Activated CD4-positive, alpha-beta T cell treated with anti-CD3 and anti-CD28 coated beads for 36 hours (primary cell): ENCODE results near the gene TARS3. TPM values are rescaled to one million over a fixed set of nuclear protein-coding genes. Genes with fewer than 3 reads are reported as not detected.
"Not testable (repeated sequence)": the region's sequence is repeated elsewhere in the genome, so short reads cannot be mapped to it uniquely, and the experiment has no call there.

Experiments used
- ATAC-seq: fragments of 200-7000 bp; cut with Tn5 transposase; one replicate; pipeline ENCODE4 v1.10.0; 2021; ENCODE audit warnings: mild to moderate bottlenecking, moderate library complexity
- CTCF ChIA-PET: fragments of 350-600 bp; sonication (Branson Sonifier 250); formaldehyde crosslinking; loops from one replicate; lab custom pipeline; 2021; ENCODE audit warnings: antibody characterized with exemption; lab: Charles Lee
- POLR2A ChIA-PET: fragments of 350-600 bp; sonication (Branson Sonifier 250); formaldehyde crosslinking; loops from one replicate; lab custom pipeline; 2021; ENCODE audit warnings: antibody characterized with exemption, inconsistent platforms; lab: Charles Lee
- DNase-seq: peaks from one replicate; pipeline ENCODE4 v3.0.0-alpha.2; 2020
- H3K27ac Mint-ChIP-seq: one replicate; pipeline ENCODE4 v1.8.0; 2021; ENCODE audit warnings: mixed read lengths
- H3K27me3 Mint-ChIP-seq: one replicate; pipeline ENCODE4 v1.8.0; 2021; ENCODE audit warnings: mixed read lengths
- H3K36me3 Mint-ChIP-seq: one replicate; pipeline ENCODE4 v1.8.0; 2021; ENCODE audit warnings: low read depth, mixed read lengths
- H3K4me1 Mint-ChIP-seq: one replicate; pipeline ENCODE4 v1.8.0; 2021; ENCODE audit warnings: mixed read lengths
- H3K4me3 Mint-ChIP-seq: one replicate; pipeline ENCODE4 v1.8.0; 2021; ENCODE audit warnings: mild to moderate bottlenecking, moderate library complexity, mixed read lengths
- H3K9me3 Mint-ChIP-seq: one replicate; pipeline ENCODE4 v1.8.0; 2021; ENCODE audit warnings: low read depth, mixed read lengths
- intact Hi-C, 2 experiments: fragments of 100-400 bp; cut with DNase I in 1 of 2; cut with micrococcal nuclease in 1 of 2; formaldehyde crosslinking; loops; one replicate each; pipeline versions ENCODE4 v1.14.2 to v1.15.1; 2022 to 2024; cut with DNase I, micrococcal nuclease
- total RNA-seq, 2 experiments: library from RNA; stranded (reverse); gene quantifications; one replicate each; pipeline ENCODE4 v1.2.3, GENCODE V29; 2021

The TARS3 gene
- total RNA-seq, 2 experiments from 2014 or later = 9.3 to 10.3 TPM

DNA sequence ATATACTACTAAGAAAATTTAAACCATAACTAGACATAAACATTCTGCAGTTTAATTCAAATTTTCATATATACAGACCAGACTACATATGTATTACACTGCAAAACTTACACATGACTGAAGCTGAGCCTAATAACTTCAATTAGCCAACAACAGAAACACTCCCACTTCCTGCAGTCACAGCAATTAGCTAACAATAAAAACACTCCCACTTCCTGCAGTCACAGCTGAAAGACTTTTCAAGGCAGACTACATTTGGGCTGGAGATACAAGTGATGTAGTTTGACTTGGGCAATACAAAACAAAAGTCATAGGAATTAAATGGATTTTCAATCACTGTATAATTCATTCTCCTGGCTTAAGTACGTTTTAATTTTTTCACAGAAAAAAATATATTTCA, 82.4 kb downstream of the TARS3 start:
- CTCF ChIA-PET = interaction anchor here (0.6 to 5.1 kb wide), 25 partner anchors 8 to 356 kb away, joined by 3 to 46 read pairs (median 4); partner anchors contain the start of genes SNRPA1 and TM2D3
- Mint-ChIP-seq H3K4me1 (peaks cover 33% of the 10 kb centered on the region), H3K9me3 (no peaks in the 10 kb centered on the region), H3K36me3 (peaks cover 55% of the 10 kb centered on the region), H3K27ac (peak overlapping the region; percentile 28), H3K4me3 (no peak overlapping the region), H3K27me3 (no peaks in the 10 kb centered on the region)
- no peak for DNase-seq
- intact Hi-C loops = loop anchor here (1.0 to 10.0 kb wide), 6 partner anchors 8 to 627 kb away; partner anchors contain the start of gene SNRPA1 (in 1 of the 2)
- no peak for ATAC-seq
- POLR2A ChIA-PET = interaction anchor here (0.6 kb wide), 1 partner anchor 87 kb away, joined by 4 read pairs; no protein-coding TSS in a partner anchor

DNA sequence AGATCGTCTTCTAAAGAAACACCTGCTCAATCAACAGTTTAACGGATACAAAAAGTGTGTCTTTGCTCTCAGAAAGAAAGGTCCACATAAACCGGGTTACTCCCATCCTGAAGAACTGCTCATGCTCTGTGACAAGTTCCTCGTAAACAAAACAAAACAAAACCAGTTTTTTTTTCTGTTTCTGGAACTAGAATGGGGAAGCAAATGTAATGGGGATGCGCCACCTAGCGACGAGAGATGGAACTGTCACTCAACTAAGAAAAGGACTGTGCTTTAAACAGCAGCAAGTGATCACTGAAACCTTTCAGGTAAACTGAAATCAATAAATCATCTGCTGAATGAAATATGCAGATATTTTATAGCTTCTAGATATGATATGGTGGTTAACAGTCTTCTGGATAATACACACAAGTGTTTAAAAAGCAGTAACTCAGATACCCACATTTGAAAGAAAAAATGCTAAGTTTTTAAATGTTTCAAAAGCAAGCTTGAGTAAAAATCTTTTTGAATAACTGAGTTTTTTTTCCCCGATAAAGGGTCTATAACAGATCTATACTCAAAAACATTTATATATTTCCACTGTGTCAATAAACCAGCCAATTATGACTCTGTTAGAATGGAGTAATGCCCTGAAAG, 83.0 kb downstream of the TARS3 start:
- CTCF ChIA-PET = interaction anchor here (0.6 to 5.1 kb wide), 28 partner anchors 9 to 634 kb away, joined by 3 to 46 read pairs (median 4); partner anchors contain the start of genes SNRPA1 and TM2D3
- peaks cover 33% of the 10 kb centered on the region for H3K4me1 Mint-ChIP-seq
- H3K36me3 Mint-ChIP-seq = peaks cover 52% of the 10 kb centered on the region
- no peaks in the 10 kb centered on the region for H3K9me3 Mint-ChIP-seq
- DNase-seq (peak; percentile 85), ATAC-seq (peak; percentile 60)
- no peaks in the 10 kb centered on the region for H3K27me3 Mint-ChIP-seq
- intact Hi-C loops = loop anchor here (1.0 to 10.0 kb wide), 5 partner anchors 139 to 626 kb away; partner anchors contain the start of gene SNRPA1 (in 1 of the 2)
- H3K27ac Mint-ChIP-seq = peak overlapping the region; percentile 78
- POLR2A ChIA-PET = interaction anchor here (0.6 kb wide), 1 partner anchor 86 kb away, joined by 4 read pairs; no protein-coding TSS in a partner anchor
- no peak overlapping the region for H3K4me3 Mint-ChIP-seq

DNA sequence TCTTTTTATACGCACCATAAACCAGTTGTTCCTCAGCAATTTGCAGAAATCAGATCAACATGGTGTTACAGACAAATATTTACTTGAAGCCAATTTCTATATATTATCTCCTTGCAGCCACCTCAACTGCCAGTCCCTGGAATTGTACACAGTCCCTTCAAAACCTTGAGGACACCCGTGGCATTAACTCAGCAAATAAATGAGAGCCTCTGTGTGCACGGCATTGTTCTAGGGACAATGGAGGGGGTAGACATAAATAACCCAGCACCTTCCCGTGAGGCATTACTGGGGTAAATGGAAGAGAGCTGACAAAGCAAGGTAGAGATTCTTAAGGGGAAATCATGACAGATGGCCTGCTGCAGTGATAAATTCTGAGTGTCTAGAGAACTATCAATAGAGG, 84.6 kb downstream of the TARS3 start:
- H3K27ac Mint-ChIP-seq = no peak overlapping the region
- intact Hi-C loops = loop anchor here in 1 of 2 experiments (5.0 to 10.0 kb wide), 3 partner anchors 137 to 625 kb away; no protein-coding TSS in a partner anchor
- H3K36me3 Mint-ChIP-seq = peaks cover 37% of the 10 kb centered on the region
- POLR2A ChIA-PET = interaction anchor here (0.7 kb wide), 1 partner anchor 170 kb away, joined by 4 read pairs; no protein-coding TSS in a partner anchor
- H3K27me3 Mint-ChIP-seq = no peaks in the 10 kb centered on the region
- CTCF ChIA-PET = interaction anchor here (0.6 to 5.1 kb wide), 7 partner anchors 15 to 353 kb away, joined by 3 to 46 read pairs (median 3); partner anchors contain the start of gene SNRPA1
- DNase-seq (no peak), ATAC-seq (no peak)
- H3K4me1 Mint-ChIP-seq = peaks cover 24% of the 10 kb centered on the region
- H3K9me3 Mint-ChIP-seq = no peaks in the 10 kb centered on the region
- H3K4me3 Mint-ChIP-seq = no peak overlapping the region

DNA sequence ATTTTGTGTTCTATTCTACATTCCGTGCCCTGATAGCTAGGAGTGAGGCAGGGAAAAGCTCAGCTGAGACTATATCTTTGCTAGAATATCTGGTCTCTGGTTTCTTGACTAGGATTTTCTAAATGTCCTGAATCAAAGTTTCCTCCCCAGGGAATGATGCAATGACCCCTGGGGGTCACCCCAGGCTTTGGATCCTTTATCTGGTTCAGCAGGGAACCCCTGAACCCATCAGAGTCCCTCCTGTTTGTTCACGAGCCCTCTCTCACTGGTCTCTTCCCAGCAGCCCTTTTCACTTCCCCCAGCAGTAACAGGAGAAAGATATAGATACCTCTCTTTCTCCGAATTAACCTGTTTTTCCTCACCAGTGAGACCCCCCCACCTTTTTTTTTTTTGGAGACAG, 86.4 kb downstream of the TARS3 start:
- H3K27me3 Mint-ChIP-seq = no peaks in the 10 kb centered on the region
- no peaks in the 10 kb centered on the region for H3K9me3 Mint-ChIP-seq
- DNase-seq (no peak), ATAC-seq (no peak)
- peaks cover 17% of the 10 kb centered on the region for H3K4me1 Mint-ChIP-seq
- H3K27ac Mint-ChIP-seq = no peak overlapping the region
- intact Hi-C loops = no loop called here
- no peak overlapping the region for H3K4me3 Mint-ChIP-seq
- peaks cover 27% of the 10 kb centered on the region for H3K36me3 Mint-ChIP-seq
- CTCF ChIA-PET = no interaction called here
- POLR2A ChIA-PET = no interaction called here

DNA sequence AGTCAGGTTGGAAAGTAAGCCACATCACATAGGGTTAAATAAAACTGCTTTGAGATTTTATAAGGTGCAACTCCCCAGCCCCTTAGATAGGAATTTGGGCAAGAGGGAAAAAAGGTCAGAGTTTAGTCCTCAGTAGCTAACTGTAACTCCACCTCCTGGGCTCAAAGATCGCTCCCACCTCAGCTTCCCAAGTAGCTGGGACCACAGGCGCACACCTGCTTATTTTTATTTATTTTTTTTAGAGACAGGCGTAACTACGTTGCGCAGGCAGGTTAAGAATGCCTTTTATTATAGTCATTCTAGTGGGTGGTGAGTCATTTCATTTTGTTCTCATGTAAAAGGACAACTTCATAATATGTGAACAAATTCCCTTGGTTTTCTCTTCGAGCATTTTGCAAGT, 86.8 kb downstream of the TARS3 start:
- CTCF ChIA-PET = no interaction called here

DNA sequence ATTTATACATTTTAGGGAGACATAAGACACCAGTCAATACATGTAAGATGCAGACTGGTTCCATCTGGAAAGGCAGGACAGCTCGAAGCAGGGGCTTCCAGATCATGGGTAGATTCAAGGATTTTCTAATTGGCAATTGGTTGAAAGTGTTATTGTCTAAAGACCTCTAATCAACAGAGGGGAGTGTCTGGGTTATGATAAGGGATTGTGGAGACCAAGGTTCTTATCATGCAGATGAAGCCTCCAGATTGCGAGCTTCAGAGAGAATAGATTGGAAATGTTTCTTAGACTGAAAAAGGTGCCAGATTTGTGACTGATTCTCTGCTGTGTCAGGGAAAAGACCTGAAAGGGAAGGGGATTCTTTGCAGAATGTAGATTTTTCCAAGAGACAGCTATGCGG, 87.2 kb downstream of the TARS3 start:
- Mint-ChIP-seq H3K9me3 (no peaks in the 10 kb centered on the region), H3K36me3 (peaks cover 27% of the 10 kb centered on the region), H3K27ac (no peak overlapping the region), H3K27me3 (no peaks in the 10 kb centered on the region), H3K4me1 (peaks cover 9% of the 10 kb centered on the region), H3K4me3 (no peak overlapping the region)
- CTCF ChIA-PET = no interaction called here
- intact Hi-C loops = no loop called here
- DNase-seq (no peak), ATAC-seq (no peak)
- POLR2A ChIA-PET = no interaction called here

More for the DNA sequence above, 86.8 kb downstream of the TARS3 start:
- Mint-ChIP-seq H3K27ac (no peak overlapping the region), H3K27me3 (no peaks in the 10 kb centered on the region), H3K4me3 (no peak overlapping the region), H3K36me3 (peaks cover 29% of the 10 kb centered on the region), H3K4me1 (peaks cover 14% of the 10 kb centered on the region), H3K9me3 (no peaks in the 10 kb centered on the region)
- DNase-seq (no peak), ATAC-seq (no peak)
- intact Hi-C loops = no loop called here
- POLR2A ChIA-PET = no interaction called here

DNA sequence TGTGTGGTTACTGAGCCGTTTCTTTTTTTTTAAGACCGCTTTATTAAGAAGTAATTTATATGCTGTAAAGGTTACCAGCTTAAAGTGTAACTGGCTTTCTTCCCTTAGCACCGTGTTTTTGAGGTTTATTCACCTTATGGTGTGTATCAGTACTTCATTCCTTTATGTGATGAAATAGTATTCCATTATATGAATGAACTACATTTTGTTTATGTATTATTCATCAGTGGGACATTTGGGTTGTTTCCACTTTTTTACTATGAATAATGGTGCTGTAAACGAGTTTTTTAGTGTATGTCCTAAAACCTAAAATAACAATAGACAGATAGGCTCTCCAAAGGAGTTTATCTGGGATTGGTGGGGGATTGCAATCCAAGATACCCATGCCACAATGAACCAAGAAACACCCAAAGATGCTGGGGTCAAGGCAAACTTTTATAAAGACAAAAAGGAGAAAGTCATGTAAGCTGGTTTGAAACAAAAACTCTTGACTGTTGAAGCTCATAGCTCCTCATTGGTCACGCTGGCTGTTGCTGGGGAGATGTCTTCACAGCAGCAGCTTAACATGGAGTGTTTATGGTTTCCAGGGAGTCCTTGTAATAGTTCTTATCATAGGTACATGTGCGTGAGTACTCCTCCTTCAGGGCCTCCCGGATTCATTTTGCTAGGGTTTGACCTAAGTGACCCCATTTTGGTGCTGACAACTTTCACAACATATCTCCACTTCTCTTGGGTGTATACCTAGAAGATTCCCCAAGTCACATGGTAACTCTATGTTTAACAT, 88.1 kb downstream of the TARS3 start:
- H3K27me3 Mint-ChIP-seq = no peaks in the 10 kb centered on the region
- no peak overlapping the region for H3K27ac Mint-ChIP-seq
- no peaks in the 10 kb centered on the region for H3K9me3 Mint-ChIP-seq
- ATAC-seq = no peak
- CTCF ChIA-PET = interaction anchor here (0.7 kb wide), 1 partner anchor 55 kb away, joined by 3 read pairs; no protein-coding TSS in a partner anchor
- H3K36me3 Mint-ChIP-seq = peaks cover 27% of the 10 kb centered on the region
- no peak for DNase-seq
- H3K4me3 Mint-ChIP-seq = no peak overlapping the region
- POLR2A ChIA-PET = no interaction called here
- intact Hi-C loops = no loop called here
- peaks cover 4% of the 10 kb centered on the region for H3K4me1 Mint-ChIP-seq

DNA sequence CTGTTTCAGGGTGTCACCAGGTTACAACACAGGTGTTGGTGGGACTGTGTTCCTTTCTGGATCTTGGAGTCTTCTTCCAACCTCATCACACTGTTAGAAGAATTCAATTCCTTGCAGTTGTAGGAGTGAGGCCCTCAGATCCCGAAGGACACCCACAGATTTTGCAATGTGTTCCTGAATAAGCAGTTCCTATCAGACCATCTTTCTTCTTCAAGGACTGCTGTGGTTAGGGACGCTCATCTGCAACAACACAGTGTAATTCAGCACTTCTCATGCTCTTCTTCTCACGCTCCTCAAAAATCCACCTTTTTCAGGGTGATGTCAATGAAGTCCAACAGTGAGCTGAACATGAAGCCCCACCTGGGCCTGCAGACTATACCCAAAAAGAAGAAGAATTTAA, 90.9 kb downstream of the TARS3 start:
- no peak for ATAC-seq
- POLR2A ChIA-PET = no interaction called here
- Mint-ChIP-seq H3K4me1 (no peaks in the 10 kb centered on the region), H3K27ac (no peak overlapping the region), H3K9me3 (no peaks in the 10 kb centered on the region), H3K36me3 (peaks cover 7% of the 10 kb centered on the region), H3K4me3 (no peak overlapping the region), H3K27me3 (no peaks in the 10 kb centered on the region)
- no peak for DNase-seq
- CTCF ChIA-PET = no interaction called here
- intact Hi-C loops = no loop called here

DNA sequence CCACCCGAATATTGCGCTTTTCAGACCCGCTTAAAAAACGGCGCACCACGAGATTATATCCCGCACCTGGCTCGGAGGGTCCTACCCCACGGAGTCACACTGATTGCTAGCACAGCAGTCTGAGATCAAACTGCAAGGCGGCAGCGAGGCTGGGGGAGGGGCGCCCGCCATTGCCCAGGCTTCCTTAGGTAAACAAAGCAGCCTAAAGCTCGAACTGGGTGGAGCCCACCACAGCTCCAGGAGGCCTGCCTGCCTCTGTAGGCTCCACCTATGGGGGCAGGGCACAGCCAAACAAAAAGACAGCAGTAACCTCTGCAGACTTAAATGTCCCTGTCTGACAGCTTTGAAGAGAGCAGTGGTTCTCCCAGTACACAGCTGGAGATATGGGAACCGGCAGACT, 97.5 kb downstream of the TARS3 start:
- H3K4me3 Mint-ChIP-seq, H3K27me3 Mint-ChIP-seq, DNase-seq, H3K9me3 Mint-ChIP-seq, intact Hi-C loops, H3K27ac Mint-ChIP-seq, ATAC-seq, POLR2A ChIA-PET: not testable (repeated sequence)
- peaks cover 34% of the 10 kb centered on the region for H3K36me3 Mint-ChIP-seq
- CTCF ChIA-PET = interaction anchor here (1.0 kb wide), 1 partner anchor 14 kb away, joined by 3 read pairs; no protein-coding TSS in a partner anchor
- H3K4me1 Mint-ChIP-seq = peaks cover 38% of the 10 kb centered on the region

DNA sequence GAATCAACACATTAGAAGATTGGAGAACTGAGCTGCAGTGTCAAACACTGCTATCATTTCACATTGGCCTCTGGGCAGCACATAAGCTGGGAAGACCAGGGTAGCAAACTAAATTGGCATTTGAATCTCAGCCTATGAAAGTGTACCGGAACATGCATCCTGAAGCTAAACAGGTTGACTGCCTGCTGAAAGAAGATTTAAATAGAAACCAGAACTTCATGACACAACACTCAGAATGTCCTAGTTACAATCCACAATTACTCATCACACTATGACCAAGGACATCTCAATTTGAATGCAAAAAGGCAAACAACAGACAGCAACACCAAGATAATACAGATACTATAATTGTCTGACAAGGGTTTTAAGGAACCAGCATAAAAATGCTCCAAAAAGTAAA, 98.3 kb downstream of the TARS3 start:
- CTCF ChIA-PET = interaction anchor here (1.0 kb wide), 1 partner anchor 14 kb away, joined by 3 read pairs; no protein-coding TSS in a partner anchor
- peaks cover 5% of the 10 kb centered on the region for H3K9me3 Mint-ChIP-seq

DNA sequence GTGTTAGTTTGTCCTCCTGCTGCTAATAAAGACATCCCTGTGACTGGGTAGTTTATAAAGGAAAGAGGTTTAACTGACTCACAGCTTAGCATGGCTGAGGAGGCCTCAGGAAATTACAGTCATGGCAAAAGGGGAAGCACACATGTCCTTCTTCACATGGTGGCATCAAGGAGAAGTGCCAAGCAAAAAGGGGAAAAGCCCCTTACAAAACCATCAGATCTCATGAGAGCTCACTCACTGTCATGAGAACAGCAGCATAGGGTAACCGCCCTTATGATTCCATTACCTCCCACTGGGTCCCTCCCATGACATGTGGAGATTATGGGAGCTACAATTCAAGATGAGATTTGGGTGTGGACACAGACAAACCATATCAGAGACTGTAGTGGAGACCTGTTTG, 99.1 kb downstream of the TARS3 start:
- ChIA-PET POLR2A (no interaction called here), CTCF (interaction anchor here (1.0 to 1.3 kb wide), 2 partner anchors 13 to 16 kb away, joined by 3 read pairs; no protein-coding TSS in a partner anchor)
- H3K27ac Mint-ChIP-seq = no peak overlapping the region
- H3K9me3 Mint-ChIP-seq = peaks cover 5% of the 10 kb centered on the region
- DNase-seq (no peak), ATAC-seq (no peak)
- intact Hi-C loops = no loop called here
- H3K4me1 Mint-ChIP-seq = peaks cover 40% of the 10 kb centered on the region
- no peaks in the 10 kb centered on the region for H3K27me3 Mint-ChIP-seq
- no peak overlapping the region for H3K4me3 Mint-ChIP-seq
- peaks cover 35% of the 10 kb centered on the region for H3K36me3 Mint-ChIP-seq

More for the DNA sequence above, 98.3 kb downstream of the TARS3 start:
- Mint-ChIP-seq H3K36me3 (peaks cover 35% of the 10 kb centered on the region), H3K4me3 (no peak overlapping the region), H3K4me1 (peaks cover 40% of the 10 kb centered on the region), H3K27me3 (no peaks in the 10 kb centered on the region), H3K27ac (peak overlapping the region; percentile 9)
- ATAC-seq (peak; percentile 51), DNase-seq (no peak)
- intact Hi-C loops = no loop called here
- POLR2A ChIA-PET = no interaction called here
